HCT116 (cell line): ENCODE data around the gene PSENEN. TPM values are rescaled to one million over a fixed set of nuclear protein-coding genes. Genes with fewer than 3 reads are reported as not detected.

Experiments
- ATAC-seq: fragments of 200-7000 bp; cut with Tn5 transposase; 2 replicates; pipeline ENCODE4 v1.9.1; 2020; ENCODE audit warnings: mild to moderate bottlenecking, moderate library complexity
- BruUV-seq: library from RNA; stranded (reverse); fragments of 400-500 nt; replicated peaks from 2 replicates; lab custom pipeline; 2021; lab: Mats Ljungman, UMichigan
- CTCF ChIA-PET: fragments of 300-600 bp; sonication (Branson Sonifier 250); formaldehyde crosslinking; loops from one replicate; lab custom pipeline; 2021; ENCODE audit warnings: antibody characterized with exemption; lab: Charles Lee
- POLR2A ChIA-PET: fragments of 300-600, 350-600 bp; sonication (Branson Sonifier 250); formaldehyde crosslinking; loops from one replicate; lab custom pipeline; 2021; ENCODE audit warnings: antibody characterized with exemption; lab: Charles Lee
- RAD21 ChIA-PET, 2 experiments: fragments of 300-600 bp; sonication (Branson Sonifier 250); formaldehyde crosslinking; loops; one replicate each; lab custom pipeline; 2023; ENCODE audit warnings: low total read pairs in 2 of 2; ENCODE audit not compliant: uncharacterized antibody in 2 of 2, unreplicated experiment in 2 of 2, low non-redundant PET in 1 of 2; lab: Charles Lee
- DNase-seq: peaks from one replicate; pipeline ENCODE4 v3.0.0-alpha.2; 2010; ENCODE audit warnings: low read depth, low spot score
- H2AFZ ChIP-seq: fragments of 200-600 bp; shearing (Covaris generic), sonication (generic); 2 replicates; pipeline ENCODE4 v1.6.1; 2017; ENCODE audit warnings: low read depth, mixed run types, mixed read lengths, antibody characterized with exemption, low read length; ENCODE audit not compliant: poor library complexity, severe bottlenecking
- H3K27ac ChIP-seq: 2 replicates; pipeline ENCODE4 v1.5.1; 2012; ENCODE audit warnings: low read depth, low read length
- H3K27me3 ChIP-seq: fragments of 200-600 bp; sonication (generic); 2 replicates; pipeline ENCODE4 v1.6.1; 2016; ENCODE audit warnings: mixed run types, low read length, mixed read lengths; ENCODE audit not compliant: insufficient read depth
- H3K36me3 ChIP-seq, 2 experiments: fragments of 200-500 bp in 1 of 2; fragments of 200-600 bp in 1 of 2; sonication (Bioruptor generic) in 1 of 2; sonication (generic) in 1 of 2; 2 replicates each; pipeline versions ENCODE4 v1.5.1 to v1.6.1; 2014 to 2016; ENCODE audit warnings: low read length in 2 of 2, inconsistent platforms in 1 of 2, mixed read lengths in 1 of 2, mixed run types in 1 of 2; ENCODE audit not compliant: insufficient read depth in 2 of 2, control insufficient read depth in 1 of 2
- H3K4me1 ChIP-seq, 2 experiments: fragments of 200-600 bp in 1 of 2; sonication (generic) in 1 of 2; 2 replicates each; pipeline versions ENCODE4 v1.5.1 to v1.6.1; 2012 to 2017; ENCODE audit warnings: low read length in 2 of 2, inconsistent platforms in 1 of 2, mild to moderate bottlenecking in 1 of 2, mixed read lengths in 1 of 2, mixed run types in 1 of 2, moderate library complexity in 1 of 2; ENCODE audit not compliant: insufficient read depth in 2 of 2, control insufficient read depth in 1 of 2
- H3K4me2 ChIP-seq: fragments of 200-600 bp; sonication (generic); 2 replicates; pipeline ENCODE4 v1.6.1; 2017; ENCODE audit warnings: mixed run types, low read length, mixed read lengths
- H3K4me3 ChIP-seq, 2 experiments: fragments of 200-600 bp in 1 of 2; sonication (generic) in 1 of 2; replicated peaks in 1 of 2; 2 replicates each; pipeline ENCODE4 v1.5.1; 2011 to 2016; ENCODE audit warnings: low read length in 2 of 2, control low read depth in 1 of 2, low read depth in 1 of 2, mild to moderate bottlenecking in 1 of 2, mixed read lengths in 1 of 2, mixed run types in 1 of 2
- H3K79me2 ChIP-seq: fragments of 200-600 bp; sonication (generic); 2 replicates; pipeline ENCODE4 v1.6.1; 2017; ENCODE audit warnings: mild to moderate bottlenecking, mixed run types, low read length, moderate library complexity, mixed read lengths; ENCODE audit not compliant: insufficient read depth
- H3K9ac ChIP-seq: fragments of 200-600 bp; sonication (generic); 2 replicates; pipeline ENCODE4 v1.6.1; 2016; ENCODE audit warnings: low read length, mixed read lengths
- H3K9me2 ChIP-seq: fragments of 200-600 bp; sonication (generic), shearing (Covaris generic); 2 replicates; pipeline ENCODE4 v1.6.1; 2017; ENCODE audit warnings: mixed run types, mild to moderate bottlenecking, moderate library complexity; ENCODE audit not compliant: insufficient read depth
- H3K9me3 ChIP-seq, 2 experiments: fragments of 200-500 bp in 1 of 2; fragments of 200-600 bp in 1 of 2; sonication (Bioruptor generic) in 1 of 2; sonication (generic) in 1 of 2; 2 replicates each; pipeline ENCODE4 v1.6.1; 2014 to 2017; ENCODE audit warnings: low read length in 2 of 2, mixed read lengths in 2 of 2, inconsistent platforms in 1 of 2, low read depth in 1 of 2, mild to moderate bottlenecking in 1 of 2, mixed run types in 1 of 2, moderate library complexity in 1 of 2; ENCODE audit not compliant: control insufficient read depth in 1 of 2, insufficient read depth in 1 of 2
- H4K20me1 ChIP-seq: fragments of 200-600 bp; sonication (generic), shearing (Covaris generic); 2 replicates; pipeline ENCODE4 v1.6.1; 2017; ENCODE audit warnings: mixed run types, mild to moderate bottlenecking, moderate library complexity; ENCODE audit not compliant: insufficient read depth
- CEBPB ChIP-seq: IDR thresholded peaks from 2 replicates; pipeline ENCODE4 v1.6.1; 2012; ENCODE audit warnings: low read depth
- ELF1 ChIP-seq: IDR thresholded peaks from 2 replicates; pipeline ENCODE4 v1.6.1; 2012; ENCODE audit warnings: low read depth, borderline replicate concordance
- EZH2 ChIP-seq: fragments of 200-600 bp; sonication (generic); IDR thresholded peaks from 2 replicates; pipeline ENCODE4 v1.6.1; 2017; ENCODE audit warnings: antibody characterized with exemption, mixed run types
- FOSL1 ChIP-seq: IDR thresholded peaks from 2 replicates; pipeline ENCODE4 v1.6.1; 2012; ENCODE audit warnings: low read depth
- JUND ChIP-seq: IDR thresholded peaks from 2 replicates; pipeline ENCODE4 v1.6.1; 2012
- MAX ChIP-seq: IDR thresholded peaks from 2 replicates; pipeline ENCODE4 v1.6.1; 2012
- POLR2AphosphoS5 ChIP-seq: IDR thresholded peaks from 2 replicates; pipeline ENCODE4 v1.6.1; 2011; ENCODE audit warnings: mild to moderate bottlenecking, low read depth, low read length, moderate library complexity
- REST ChIP-seq: IDR thresholded peaks from 2 replicates; pipeline ENCODE4 v1.6.1; 2012; ENCODE audit warnings: low read depth
- SP1 ChIP-seq: IDR thresholded peaks from 2 replicates; pipeline ENCODE4 v1.6.1; 2012; ENCODE audit warnings: low read depth
- YY1 ChIP-seq: IDR thresholded peaks from 2 replicates; pipeline ENCODE4 v1.6.1; 2011; ENCODE audit warnings: low read length, low read depth, moderate library complexity, mild to moderate bottlenecking; ENCODE audit not compliant: insufficient replicate concordance; ENCODE audit errors: extremely low read depth
- ZBTB33 ChIP-seq: IDR thresholded peaks from 2 replicates; pipeline ENCODE4 v1.6.1; 2011; ENCODE audit warnings: mild to moderate bottlenecking, low read length, moderate library complexity; ENCODE audit not compliant: insufficient replicate concordance; ENCODE audit errors: extremely low read depth
- ZFX ChIP-seq: fragments of 450-650 bp; IDR thresholded peaks from 2 replicates; pipeline ENCODE4 v1.6.1; 2017
- ZNF274 ChIP-seq: fragments of 200-500 bp; sonication (Bioruptor generic); IDR thresholded peaks from 2 replicates; pipeline ENCODE4 v1.6.1; 2014; ENCODE audit warnings: mild to moderate bottlenecking, low read depth, low read length, inconsistent platforms
- intact Hi-C: fragments of 100-400 bp; cut with micrococcal nuclease; formaldehyde crosslinking; loops from 2 replicates; pipeline ENCODE4 v1.10.0; 2022
- total RNA-seq: library from RNA; stranded (reverse); gene quantifications from one replicate; pipeline ENCODE4 v1.2.1, GENCODE V29; 2021; ENCODE audit not compliant: unreplicated experiment

Gene PSENEN
- total RNA-seq, 1 experiment from 2014 or later, result 55.3 TPM

- CTCF ChIA-PET, result no interaction called here
- no peaks in the 10 kb centered on the region for H3K9me2 ChIP-seq
- TF ChIP-seq EZH2 (no peak), MAX (no peak), ELF1 (no peak), ZFX (no peak), YY1 (no peak), CEBPB (no peak)
These were observed 41.9 kb downstream of the PSENEN start for GRCh38 chr19:35787227-35787799.

GRCh38 chr19:35788205-35788960, 42.9 kb downstream of the PSENEN start:
- ATAC-seq (no peak), DNase-seq (no peak)
- no peak overlapping the region for H3K4me2 ChIP-seq
- H3K9me2 ChIP-seq, result no peaks in the 10 kb centered on the region
- no peak overlapping the region for H2AFZ ChIP-seq
- no peak overlapping the region for H3K4me3 ChIP-seq
- no peaks in the 10 kb centered on the region for H3K27me3 ChIP-seq
- H3K79me2 ChIP-seq, result no peaks in the 10 kb centered on the region
- peaks cover 0 to 5% of the 10 kb centered on the region in 2 experiments; a peak in 2 of 4 replicates for H3K4me1 ChIP-seq
- H3K27ac ChIP-seq, result no peak overlapping the region
- no TSS peak for BruUV-seq
- POLR2A ChIA-PET, result interaction anchor here (1.0 kb wide), 1 partner anchor 40 kb away, joined by 3 read pairs; the partner anchor contains the start of gene LIN37
- no peaks in the 10 kb centered on the region for H4K20me1 ChIP-seq
- RAD21 ChIA-PET, result no interaction called here
- CTCF ChIA-PET, result no interaction called here
- 0 out of 4 replicates have a peak, but pooled peaks cover 0 to 2% of the 10 kb centered on the region in 2 experiments for H3K36me3 ChIP-seq
- H3K9me3 ChIP-seq, result no peaks in the 10 kb centered on the region
- no peak overlapping the region for H3K9ac ChIP-seq
- intact Hi-C loops, result no loop called here
- TF ChIP-seq ZBTB33 (no peak), JUND (no peak), CEBPB (no peak), SP1 (no peak), POLR2AphosphoS5 (no peak), ZNF274 (no peak), FOSL1 (no peak), REST (no peak)

More at GRCh38 chr19:35787227-35787799, 41.9 kb downstream of the PSENEN start:
- Histone ChIP-seq H3K9me3 (no peaks in the 10 kb centered on the region), H3K79me2 (no peaks in the 10 kb centered on the region), H3K27me3 (no peaks in the 10 kb centered on the region), H3K27ac (no peak overlapping the region), H3K9ac (no peak overlapping the region), H2AFZ (no peak overlapping the region), H3K4me1 (no peaks in the 10 kb centered on the region), H3K4me2 (no peak overlapping the region), H3K36me3 (0 out of 4 replicates have a peak, but pooled peaks cover 0 to 2% of the 10 kb centered on the region in 2 experiments), H3K4me3 (no peak overlapping the region), H4K20me1 (no peaks in the 10 kb centered on the region)
- BruUV-seq, result no TSS peak
- no peak for ATAC-seq
- ChIA-PET POLR2A (interaction anchor here (1.0 kb wide), 1 partner anchor 39 kb away, joined by 3 read pairs; the partner anchor contains the start of gene LIN37), RAD21 (no interaction called here)
- intact Hi-C loops, result no loop called here
- no peak for DNase-seq
